Adrenal gland (tissue), 12 donors: ENCODE data around the gene KLF16. TPM values are rescaled to one million over a fixed set of nuclear protein-coding genes. Genes with fewer than 3 reads are reported as not detected.

Experiments used
- DNase-seq, 7 donors: peaks; one replicate each; pipeline ENCODE4 v3.0.0-alpha.2; 2019 to 2020
- H3K27ac ChIP-seq, 5 donors: fragments of 200-600 bp; sonication (generic) in 4 of 5; 1 replicate in 3 of 5; 2 replicates in 2 of 5; pipeline versions ENCODE4 v1.5.1 to v1.8.0; 2016 to 2020; ENCODE audit warnings: mild to moderate bottlenecking in 1 of 5
- H3K27me3 ChIP-seq: fragments of 200-600 bp; 2 replicates; pipeline ENCODE4 v1.8.0; 2021
- H3K36me3 ChIP-seq, 2 donors: fragments of 200-600 bp; replicated peaks in 1 of 2; 1 replicate in 1 of 2; 2 replicates in 1 of 2; pipeline versions ENCODE4 v1.5.1 to v1.8.0; 2018 to 2022
- H3K4me1 ChIP-seq, 2 donors: fragments of 200-600 bp; replicated peaks in 1 of 2; 1 replicate in 1 of 2; 2 replicates in 1 of 2; pipeline versions ENCODE4 v1.5.1 to v1.8.0; 2018 to 2021
- H3K4me3 ChIP-seq, 4 donors: fragments of 200-600 bp; sonication (generic) in 3 of 4; one replicate each; pipeline ENCODE4 v1.5.1; 2016 to 2018
- H3K9me3 ChIP-seq, 3 donors: fragments of 200-600 bp; sonication (generic) in 1 of 3; replicated peaks in 1 of 3; 1 replicate in 2 of 3; 2 replicates in 1 of 3; pipeline versions ENCODE4 v1.5.1 to v1.8.0; 2016 to 2021
- CTCF ChIP-seq, 6 experiments: fragments of 450-650 bp in 4 of 6; fragments of 200-600 bp in 2 of 6; sonication (generic) in 1 of 6; IDR thresholded peaks; 1 replicate in 5 of 6; 2 replicates in 1 of 6; pipeline versions ENCODE4 v1.5.1 to v1.8.0; 2016 to 2021; ENCODE audit warnings: antibody characterized with exemption in 6 of 6, mild to moderate bottlenecking in 2 of 6, moderate library complexity in 1 of 6
- POLR2A ChIP-seq, 2 donors: fragments of 450-650 bp; IDR thresholded peaks; one replicate each; pipeline ENCODE4 v1.6.1; 2017; ENCODE audit warnings: antibody characterized with exemption in 2 of 2, mild to moderate bottlenecking in 2 of 2, moderate library complexity in 1 of 2
- WGBS, 4 donors: extraction: QIAGEN DNeasy Blood & Tissue Kit in 2 of 4; methylation state at CpG; one replicate each; pipeline versions ENCODE4 v1.1.5 to v1.1.7; 2013 to 2017; 5-methylcytosine and 5-hydroxymethylcytosine counted together
- intact Hi-C, 2 donors: fragments of 100-400 bp; cut with DNase I; formaldehyde crosslinking; loops; one replicate each; pipeline versions ENCODE4 v1.14.1 to v1.15.0; 2022 to 2023
- polyA plus RNA-seq, 3 donors: library from polyadenylated mRNA; stranded (reverse); fragments of 200-250 nt in 2 of 3; fragments of 350-450 nt in 1 of 3; fragmentation: Illumina TruSeq in 1 of 3; extraction: RNeasy Lipid Tissue Mini Kit (QIAGEN cat#74804) in 1 of 3; gene quantifications; one replicate each; pipeline ENCODE4 v1.2.3, GENCODE V29; 2013 to 2014
- total RNA-seq, 9 donors: library from RNA; depleted of rRNA in 4 of 9; stranded (reverse); fragments of >200 nt in 4 of 9; fragments of 120-200 nt in 1 of 9; fragmentation: NEBNext Ultra II Directional in 1 of 9; extraction: Animal tissue kit (Norgen Biotek cat#: 25700) in 1 of 9; gene quantifications; one replicate each; pipeline versions ENCODE4 v1.1.0 to v1.2.4, GENCODE V29; 2013 to 2023
- donor health status: healthy with polysubstance abuse.
- donor health status: Bipolar disorder and iron deficiency.
- donor health status: DM: yes; HTN: yes; CAD: no.
- donor health status: DM: no; HTN: no; CAD: no.
- donor health status: DM: no; HTN: no; CAD: no.
- donor health status: DM: yes; HTN: yes; CAD: no.

The KLF16 gene
- total and polyA plus RNA-seq, 12 donors = 2.0 to 28.1 (median 13.9) TPM

- Histone ChIP-seq H3K36me3 (no peaks in the 10 kb centered on the region), H3K9me3 (no peaks in the 10 kb centered on the region), H3K4me1 (peaks cover 38 to 54% of the 10 kb centered on the region in 2 donors), H3K4me3 (no peak overlapping the region), H3K27me3 (no peaks in the 10 kb centered on the region), H3K27ac (no peak overlapping the region)
- WGBS, 4 donors = 29 to 33% (median 31%) methylated on average over 15 to 66 of the region's 66 CpGs
- TF ChIP-seq CTCF (IDR thresholded peaks at IDR 0.05) (no peak), POLR2A (IDR thresholded peaks at IDR 0.05) (no peak)
- intact Hi-C loops = no loop called here
- peak in 2 of 7 donors; percentile 43 to 62 for DNase-seq
Measured at GRCh38 chr19:1851654-1852580, 11.5 kb downstream of the KLF16 start.

GRCh38 chr19:1850809-1851653 lies 12.3 kb downstream of the KLF16 start:
- peaks cover 40 to 56% of the 10 kb centered on the region in 2 donors for H3K4me1 ChIP-seq
- no peaks in the 10 kb centered on the region for H3K36me3 ChIP-seq
- no peaks in the 10 kb centered on the region for H3K9me3 ChIP-seq
- 66 to 74% (median 71%) methylated on average over 24 to 31 of the region's 31 CpGs for WGBS, 4 donors
- intact Hi-C loops = no loop called here
- peak in 1 of 7 donors; percentile 23 for DNase-seq
- TF ChIP-seq CTCF (IDR thresholded peaks at IDR 0.05) = peak in 1 of 6 experiments; percentile 5
- TF ChIP-seq POLR2A (IDR thresholded peaks at IDR 0.05) = no peak
- no peaks in the 10 kb centered on the region for H3K27me3 ChIP-seq
- no peak overlapping the region for H3K27ac ChIP-seq
- H3K4me3 ChIP-seq = no peak overlapping the region

GRCh38 chr19:1849886-1850398 lies 13.4 kb downstream of the KLF16 start:
- DNase-seq = no peak
- no peaks in the 10 kb centered on the region for H3K27me3 ChIP-seq
- TF ChIP-seq POLR2A (IDR thresholded peaks at IDR 0.05) (no peak), CTCF (IDR thresholded peaks at IDR 0.05) (no peak)
- H3K4me3 ChIP-seq = no peak overlapping the region
- intact Hi-C loops = no loop called here
- no peak overlapping the region for H3K27ac ChIP-seq
- no peaks in the 10 kb centered on the region for H3K9me3 ChIP-seq
- peaks cover 42 to 56% of the 10 kb centered on the region in 2 donors for H3K4me1 ChIP-seq
- no peaks in the 10 kb centered on the region for H3K36me3 ChIP-seq
- WGBS, 4 donors = 77 to 90% (median 86%) methylated on average over 10 of the region's 10 CpGs

- H3K27me3 ChIP-seq = no peaks in the 10 kb centered on the region
- TF ChIP-seq CTCF (IDR thresholded peaks at IDR 0.05) = no peak
- TF ChIP-seq POLR2A (IDR thresholded peaks at IDR 0.05) = no peak
- peaks cover 35 to 56% of the 10 kb centered on the region in 2 donors for H3K4me1 ChIP-seq
- H3K27ac ChIP-seq = peak overlapping the region in 1 of 5 donors; percentile 100
- no peak overlapping the region for H3K4me3 ChIP-seq
- no peaks in the 10 kb centered on the region for H3K9me3 ChIP-seq
- DNase-seq = no peak
- intact Hi-C loops = no loop called here
- H3K36me3 ChIP-seq = no peaks in the 10 kb centered on the region
- 40 to 55% (median 47%) methylated on average over 5 of the region's 5 CpGs for WGBS, 4 donors
Measured at GRCh38 chr19:1849132-1849474, 14.3 kb downstream of the KLF16 start.
